GM23338 (cell line): ENCODE data around the gene FBLN1. TPM values are rescaled to one million over a fixed set of nuclear protein-coding genes. Genes with fewer than 3 reads are reported as not detected.

Source experiments
- EZH2phosphoT487 ChIP-seq: fragments of 200-600 bp; sonication (generic); IDR thresholded peaks from one replicate; pipeline ENCODE4 v1.8.1; 2018; ENCODE audit warnings: antibody characterized with exemption; ENCODE audit not compliant: unreplicated experiment
- NANOG ChIP-seq: IDR thresholded peaks from 2 replicates; pipeline ENCODE4 v1.6.1; 2016; ENCODE audit warnings: antibody characterized with exemption, borderline replicate concordance
- polyA plus RNA-seq: library from polyadenylated mRNA; unstranded; fragments of >200 nt; fragmentation: Nextera tagmentation; extraction: Ambion mirVana; gene quantifications from 2 replicates; pipeline ENCODE4 v1.2.1, GENCODE V29; 2016
- total RNA-seq: library from RNA; depleted of rRNA; stranded (reverse); fragments of >200 nt; shearing (Covaris generic); gene quantifications from 2 replicates; pipeline ENCODE4 v1.2.3, GENCODE V29; 2014
- TF ChIP-seq, protein P1 (sequence below): fragments of 250-450 bp; sonication (Bioruptor Pico); IDR thresholded peaks from 2 replicates; pipeline ENCODE4 v1.5.0; 2020; ENCODE audit warnings: mild to moderate bottlenecking, moderate library complexity
- TF ChIP-seq, protein P2 (sequence below): IDR thresholded peaks from one replicate; pipeline ENCODE4 v1.6.1; 2018; ENCODE audit warnings: antibody characterized with exemption; ENCODE audit not compliant: unreplicated experiment

FBLN1 gene
- total and polyA plus RNA-seq, 2 experiments from 2014 or later = 90.1 to 137 TPM

DNA sequence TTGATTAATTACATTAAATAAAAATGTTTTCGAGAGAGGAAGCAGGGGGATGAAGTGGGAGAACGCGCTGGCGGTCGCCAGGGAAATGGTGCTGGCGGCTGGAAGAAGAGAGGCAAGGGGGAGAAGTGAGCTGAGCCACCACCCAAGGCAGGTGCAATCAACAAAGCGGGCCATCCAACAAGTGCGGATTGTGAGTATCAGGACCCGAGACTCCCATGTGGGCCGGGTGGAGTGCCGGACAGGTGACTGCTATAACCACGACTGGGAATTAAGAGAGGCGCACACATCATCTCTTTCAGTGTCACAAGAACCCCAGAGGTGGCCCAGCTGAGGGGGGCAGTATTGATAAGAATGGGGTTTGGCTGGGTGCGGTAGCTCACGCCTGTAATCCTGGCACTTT lies 127.8 kb downstream of the FBLN1 start (continued):
- TF ChIP-seq, protein P1, sequence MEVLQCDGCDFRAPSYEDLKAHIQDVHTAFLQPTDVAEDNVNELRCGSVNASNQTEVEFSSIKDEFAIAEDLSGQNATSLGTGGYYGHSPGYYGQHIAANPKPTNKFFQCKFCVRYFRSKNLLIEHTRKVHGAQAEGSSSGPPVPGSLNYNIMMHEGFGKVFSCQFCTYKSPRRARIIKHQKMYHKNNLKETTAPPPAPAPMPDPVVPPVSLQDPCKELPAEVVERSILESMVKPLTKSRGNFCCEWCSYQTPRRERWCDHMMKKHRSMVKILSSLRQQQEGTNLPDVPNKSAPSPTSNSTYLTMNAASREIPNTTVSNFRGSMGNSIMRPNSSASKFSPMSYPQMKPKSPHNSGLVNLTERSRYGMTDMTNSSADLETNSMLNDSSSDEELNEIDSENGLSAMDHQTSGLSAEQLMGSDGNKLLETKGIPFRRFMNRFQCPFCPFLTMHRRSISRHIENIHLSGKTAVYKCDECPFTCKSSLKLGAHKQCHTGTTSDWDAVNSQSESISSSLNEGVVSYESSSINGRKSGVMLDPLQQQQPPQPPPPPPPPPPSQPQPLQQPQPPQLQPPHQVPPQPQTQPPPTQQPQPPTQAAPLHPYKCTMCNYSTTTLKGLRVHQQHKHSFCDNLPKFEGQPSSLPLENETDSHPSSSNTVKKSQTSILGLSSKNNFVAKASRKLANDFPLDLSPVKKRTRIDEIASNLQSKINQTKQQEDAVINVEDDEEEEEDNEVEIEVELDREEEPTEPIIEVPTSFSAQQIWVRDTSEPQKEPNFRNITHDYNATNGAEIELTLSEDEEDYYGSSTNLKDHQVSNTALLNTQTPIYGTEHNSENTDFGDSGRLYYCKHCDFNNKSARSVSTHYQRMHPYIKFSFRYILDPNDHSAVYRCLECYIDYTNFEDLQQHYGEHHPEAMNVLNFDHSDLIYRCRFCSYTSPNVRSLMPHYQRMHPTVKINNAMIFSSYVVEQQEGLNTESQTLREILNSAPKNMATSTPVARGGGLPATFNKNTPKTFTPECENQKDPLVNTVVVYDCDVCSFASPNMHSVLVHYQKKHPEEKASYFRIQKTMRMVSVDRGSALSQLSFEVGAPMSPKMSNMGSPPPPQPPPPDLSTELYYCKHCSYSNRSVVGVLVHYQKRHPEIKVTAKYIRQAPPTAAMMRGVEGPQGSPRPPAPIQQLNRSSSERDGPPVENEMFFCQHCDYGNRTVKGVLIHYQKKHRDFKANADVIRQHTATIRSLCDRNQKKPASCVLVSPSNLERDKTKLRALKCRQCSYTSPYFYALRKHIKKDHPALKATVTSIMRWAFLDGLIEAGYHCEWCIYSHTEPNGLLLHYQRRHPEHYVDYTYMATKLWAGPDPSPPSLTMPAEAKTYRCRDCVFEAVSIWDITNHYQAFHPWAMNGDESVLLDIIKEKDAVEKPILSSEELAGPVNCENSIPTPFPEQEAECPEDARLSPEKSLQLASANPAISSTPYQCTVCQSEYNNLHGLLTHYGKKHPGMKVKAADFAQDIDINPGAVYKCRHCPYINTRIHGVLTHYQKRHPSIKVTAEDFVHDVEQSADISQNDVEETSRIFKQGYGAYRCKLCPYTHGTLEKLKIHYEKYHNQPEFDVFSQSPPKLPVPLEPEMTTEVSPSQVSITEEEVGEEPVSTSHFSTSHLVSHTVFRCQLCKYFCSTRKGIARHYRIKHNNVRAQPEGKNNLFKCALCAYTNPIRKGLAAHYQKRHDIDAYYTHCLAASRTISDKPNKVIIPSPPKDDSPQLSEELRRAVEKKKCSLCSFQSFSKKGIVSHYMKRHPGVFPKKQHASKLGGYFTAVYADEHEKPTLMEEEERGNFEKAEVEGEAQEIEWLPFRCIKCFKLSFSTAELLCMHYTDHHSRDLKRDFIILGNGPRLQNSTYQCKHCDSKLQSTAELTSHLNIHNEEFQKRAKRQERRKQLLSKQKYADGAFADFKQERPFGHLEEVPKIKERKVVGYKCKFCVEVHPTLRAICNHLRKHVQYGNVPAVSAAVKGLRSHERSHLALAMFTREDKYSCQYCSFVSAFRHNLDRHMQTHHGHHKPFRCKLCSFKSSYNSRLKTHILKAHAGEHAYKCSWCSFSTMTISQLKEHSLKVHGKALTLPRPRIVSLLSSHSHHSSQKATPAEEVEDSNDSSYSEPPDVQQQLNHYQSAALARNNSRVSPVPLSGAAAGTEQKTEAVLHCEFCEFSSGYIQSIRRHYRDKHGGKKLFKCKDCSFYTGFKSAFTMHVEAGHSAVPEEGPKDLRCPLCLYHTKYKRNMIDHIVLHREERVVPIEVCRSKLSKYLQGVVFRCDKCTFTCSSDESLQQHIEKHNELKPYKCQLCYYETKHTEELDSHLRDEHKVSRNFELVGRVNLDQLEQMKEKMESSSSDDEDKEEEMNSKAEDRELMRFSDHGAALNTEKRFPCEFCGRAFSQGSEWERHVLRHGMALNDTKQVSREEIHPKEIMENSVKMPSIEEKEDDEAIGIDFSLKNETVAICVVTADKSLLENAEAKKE (CRISPR knock-in tag) = no peak
- TF ChIP-seq, protein P2, sequence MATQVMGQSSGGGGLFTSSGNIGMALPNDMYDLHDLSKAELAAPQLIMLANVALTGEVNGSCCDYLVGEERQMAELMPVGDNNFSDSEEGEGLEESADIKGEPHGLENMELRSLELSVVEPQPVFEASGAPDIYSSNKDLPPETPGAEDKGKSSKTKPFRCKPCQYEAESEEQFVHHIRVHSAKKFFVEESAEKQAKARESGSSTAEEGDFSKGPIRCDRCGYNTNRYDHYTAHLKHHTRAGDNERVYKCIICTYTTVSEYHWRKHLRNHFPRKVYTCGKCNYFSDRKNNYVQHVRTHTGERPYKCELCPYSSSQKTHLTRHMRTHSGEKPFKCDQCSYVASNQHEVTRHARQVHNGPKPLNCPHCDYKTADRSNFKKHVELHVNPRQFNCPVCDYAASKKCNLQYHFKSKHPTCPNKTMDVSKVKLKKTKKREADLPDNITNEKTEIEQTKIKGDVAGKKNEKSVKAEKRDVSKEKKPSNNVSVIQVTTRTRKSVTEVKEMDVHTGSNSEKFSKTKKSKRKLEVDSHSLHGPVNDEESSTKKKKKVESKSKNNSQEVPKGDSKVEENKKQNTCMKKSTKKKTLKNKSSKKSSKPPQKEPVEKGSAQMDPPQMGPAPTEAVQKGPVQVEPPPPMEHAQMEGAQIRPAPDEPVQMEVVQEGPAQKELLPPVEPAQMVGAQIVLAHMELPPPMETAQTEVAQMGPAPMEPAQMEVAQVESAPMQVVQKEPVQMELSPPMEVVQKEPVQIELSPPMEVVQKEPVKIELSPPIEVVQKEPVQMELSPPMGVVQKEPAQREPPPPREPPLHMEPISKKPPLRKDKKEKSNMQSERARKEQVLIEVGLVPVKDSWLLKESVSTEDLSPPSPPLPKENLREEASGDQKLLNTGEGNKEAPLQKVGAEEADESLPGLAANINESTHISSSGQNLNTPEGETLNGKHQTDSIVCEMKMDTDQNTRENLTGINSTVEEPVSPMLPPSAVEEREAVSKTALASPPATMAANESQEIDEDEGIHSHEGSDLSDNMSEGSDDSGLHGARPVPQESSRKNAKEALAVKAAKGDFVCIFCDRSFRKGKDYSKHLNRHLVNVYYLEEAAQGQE = no peak
- TF ChIP-seq NANOG = no peak
- TF ChIP-seq EZH2phosphoT487 = no peak
